Osteoblast (primary cell): ENCODE results near the gene TMEM164. TPM values are rescaled to one million over a fixed set of nuclear protein-coding genes. Genes with fewer than 3 reads are reported as not detected.

Experiments
- DNase-seq: peaks from one replicate; pipeline ENCODE4 v3.0.0; 2011; ENCODE audit warnings: low spot score, mixed read lengths; ENCODE audit not compliant: insufficient read length; ENCODE audit errors: missing footprints
- H2AFZ ChIP-seq: 2 replicates; pipeline ENCODE4 v1.6.0; 2011; ENCODE audit warnings: mild to moderate bottlenecking, low read length
- H3K27ac ChIP-seq: 2 replicates; pipeline ENCODE4 v1.5.1; 2011; ENCODE audit warnings: mild to moderate bottlenecking, low read depth, low read length, moderate library complexity
- H3K27me3 ChIP-seq: 2 replicates; pipeline ENCODE4 v1.6.0; 2012; ENCODE audit warnings: mild to moderate bottlenecking, control low read depth, inconsistent platforms, low read length, moderate library complexity; ENCODE audit not compliant: insufficient read depth
- H3K36me3 ChIP-seq: 2 replicates; pipeline ENCODE4 v1.5.1; 2011; ENCODE audit warnings: mild to moderate bottlenecking, low read length, control low read depth, moderate library complexity; ENCODE audit not compliant: insufficient read depth
- H3K4me1 ChIP-seq: 2 replicates; pipeline ENCODE4 v1.5.1; 2011; ENCODE audit warnings: mild to moderate bottlenecking, low read length, control low read depth, moderate library complexity; ENCODE audit not compliant: insufficient read depth
- H3K4me2 ChIP-seq: 2 replicates; pipeline ENCODE4 v1.6.0; 2011; ENCODE audit warnings: mild to moderate bottlenecking, low read length; ENCODE audit not compliant: insufficient read depth
- H3K4me3 ChIP-seq: fragments of 200-600 bp; sonication (generic); 3 replicates; pipeline ENCODE4 v1.5.1; 2012; ENCODE audit warnings: mild to moderate bottlenecking, low read length, inconsistent platforms; ENCODE audit not compliant: insufficient read depth
- H3K79me2 ChIP-seq: 2 replicates; pipeline ENCODE4 v1.6.0; 2012; ENCODE audit warnings: mild to moderate bottlenecking, low read length, control low read depth, inconsistent platforms; ENCODE audit not compliant: insufficient read depth
- H3K9me3 ChIP-seq: 2 replicates; pipeline ENCODE4 v1.5.1; 2011; ENCODE audit warnings: low read depth, low read length, control low read depth
- H4K20me1 ChIP-seq: 2 replicates; pipeline ENCODE4 v1.6.0; 2012; ENCODE audit warnings: mild to moderate bottlenecking, low read length, control low read depth; ENCODE audit not compliant: insufficient read depth
- CTCF ChIP-seq: IDR thresholded peaks from 2 replicates; pipeline ENCODE4 v1.5.1; 2011; ENCODE audit warnings: mild to moderate bottlenecking, low read depth, low read length, moderate library complexity; ENCODE audit errors: extremely low read depth
- total RNA-seq: library from RNA; depleted of rRNA; stranded (reverse); fragments of >200 nt; gene quantifications from 2 replicates; pipeline ENCODE4 v1.2.3, GENCODE V29; 2012

The TMEM164 gene
- total RNA-seq, 1 donor, result 7.6 TPM

GRCh38 chrX:110145311-110145710 lies 142.4 kb downstream of the TMEM164 start:
- no peak for DNase-seq
- H3K4me2 ChIP-seq, result no peak overlapping the region
- H3K4me3 ChIP-seq, result no peak overlapping the region
- no peak for TF ChIP-seq CTCF
- no peaks in the 10 kb centered on the region for H3K36me3 ChIP-seq
- H2AFZ ChIP-seq, result no peak overlapping the region
- H3K4me1 ChIP-seq, result peaks cover 10% of the 10 kb centered on the region
- no peaks in the 10 kb centered on the region for H3K79me2 ChIP-seq
- H4K20me1 ChIP-seq, result peaks cover 3% of the 10 kb centered on the region
- peaks cover 12% of the 10 kb centered on the region for H3K27me3 ChIP-seq
- H3K9me3 ChIP-seq, result no peaks in the 10 kb centered on the region
- no peak overlapping the region for H3K27ac ChIP-seq

- H3K4me1 ChIP-seq, result peaks cover 10% of the 10 kb centered on the region
- H3K79me2 ChIP-seq, result no peaks in the 10 kb centered on the region
- H3K36me3 ChIP-seq, result no peaks in the 10 kb centered on the region
- no peak overlapping the region for H3K27ac ChIP-seq
- H3K4me2 ChIP-seq, result no peak overlapping the region
- no peak overlapping the region for H2AFZ ChIP-seq
- DNase-seq, result peak; percentile 58
- H3K27me3 ChIP-seq, result peaks cover 12% of the 10 kb centered on the region
- H3K4me3 ChIP-seq, result no peak overlapping the region
- peaks cover 3% of the 10 kb centered on the region for H4K20me1 ChIP-seq
- H3K9me3 ChIP-seq, result no peaks in the 10 kb centered on the region
- TF ChIP-seq CTCF, result peak; percentile 65
These were observed 142.9 kb downstream of the TMEM164 start for GRCh38 chrX:110145854-110146253.

- Histone ChIP-seq H4K20me1 (peaks cover 3% of the 10 kb centered on the region), H3K4me2 (no peak overlapping the region), H3K27ac (no peak overlapping the region), H3K4me1 (peaks cover 10% of the 10 kb centered on the region), H3K27me3 (peaks cover 12% of the 10 kb centered on the region), H3K4me3 (no peak overlapping the region), H3K9me3 (no peaks in the 10 kb centered on the region), H3K79me2 (no peaks in the 10 kb centered on the region), H2AFZ (no peak overlapping the region), H3K36me3 (no peaks in the 10 kb centered on the region)
- peak; percentile 58 for DNase-seq
- peak; percentile 76 for TF ChIP-seq CTCF
These were observed 143.6 kb downstream of the TMEM164 start for GRCh38 chrX:110146521-110146920.

- Histone ChIP-seq H3K9me3 (no peaks in the 10 kb centered on the region), H3K27me3 (peaks cover 9% of the 10 kb centered on the region), H3K79me2 (no peaks in the 10 kb centered on the region), H3K27ac (no peak overlapping the region), H3K4me2 (no peak overlapping the region), H3K36me3 (no peaks in the 10 kb centered on the region), H3K4me1 (no peaks in the 10 kb centered on the region), H2AFZ (no peak overlapping the region), H3K4me3 (no peak overlapping the region), H4K20me1 (no peaks in the 10 kb centered on the region)
- TF ChIP-seq CTCF, result no peak
- no peak for DNase-seq
These were observed 150.3 kb downstream of the TMEM164 start for GRCh38 chrX:110153244-110153643.
